ENCODE results near the gene AARS1.

Gene AARS1

DNA sequence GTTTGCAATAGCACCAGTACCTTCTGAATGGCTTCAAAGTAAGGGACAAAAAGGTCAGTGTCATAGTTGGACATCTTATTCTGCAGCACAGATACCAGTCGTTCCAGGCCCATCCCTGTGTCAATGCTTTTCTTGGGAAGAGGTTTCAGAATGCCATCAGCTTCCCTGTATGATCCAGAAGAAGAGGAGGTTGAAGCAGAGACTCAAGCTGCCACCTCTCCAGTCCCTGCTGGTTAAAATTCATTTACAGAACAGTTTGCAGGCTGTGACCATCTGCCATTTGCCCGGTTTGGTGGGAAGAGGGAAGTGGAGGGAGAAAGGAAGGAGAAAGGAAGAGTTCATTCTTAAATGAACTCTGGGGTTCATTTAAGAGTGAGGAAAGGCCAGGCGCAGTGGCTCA lies 19.1 kb downstream of the AARS1 start:
- TF ChIP-seq TCF12 (IDR thresholded peaks at IDR 0.05; ENCODE audit: low read depth) (no peak), USF1 (IDR thresholded peaks at IDR 0.05) (no peak), TAF1 (IDR thresholded peaks at IDR 0.05; ENCODE audit: low read depth) (no peak), RAD21 (IDR thresholded peaks at IDR 0.05; ENCODE audit: low read depth) (no peak), ZBTB7A (IDR thresholded peaks at IDR 0.05; ENCODE audit: low read depth) (no peak), CREB1 (IDR thresholded peaks at IDR 0.05; ENCODE audit: low read depth) (no peak), CEBPB (IDR thresholded peaks at IDR 0.05) (no peak)
- TF ChIP-seq, protein P1, sequence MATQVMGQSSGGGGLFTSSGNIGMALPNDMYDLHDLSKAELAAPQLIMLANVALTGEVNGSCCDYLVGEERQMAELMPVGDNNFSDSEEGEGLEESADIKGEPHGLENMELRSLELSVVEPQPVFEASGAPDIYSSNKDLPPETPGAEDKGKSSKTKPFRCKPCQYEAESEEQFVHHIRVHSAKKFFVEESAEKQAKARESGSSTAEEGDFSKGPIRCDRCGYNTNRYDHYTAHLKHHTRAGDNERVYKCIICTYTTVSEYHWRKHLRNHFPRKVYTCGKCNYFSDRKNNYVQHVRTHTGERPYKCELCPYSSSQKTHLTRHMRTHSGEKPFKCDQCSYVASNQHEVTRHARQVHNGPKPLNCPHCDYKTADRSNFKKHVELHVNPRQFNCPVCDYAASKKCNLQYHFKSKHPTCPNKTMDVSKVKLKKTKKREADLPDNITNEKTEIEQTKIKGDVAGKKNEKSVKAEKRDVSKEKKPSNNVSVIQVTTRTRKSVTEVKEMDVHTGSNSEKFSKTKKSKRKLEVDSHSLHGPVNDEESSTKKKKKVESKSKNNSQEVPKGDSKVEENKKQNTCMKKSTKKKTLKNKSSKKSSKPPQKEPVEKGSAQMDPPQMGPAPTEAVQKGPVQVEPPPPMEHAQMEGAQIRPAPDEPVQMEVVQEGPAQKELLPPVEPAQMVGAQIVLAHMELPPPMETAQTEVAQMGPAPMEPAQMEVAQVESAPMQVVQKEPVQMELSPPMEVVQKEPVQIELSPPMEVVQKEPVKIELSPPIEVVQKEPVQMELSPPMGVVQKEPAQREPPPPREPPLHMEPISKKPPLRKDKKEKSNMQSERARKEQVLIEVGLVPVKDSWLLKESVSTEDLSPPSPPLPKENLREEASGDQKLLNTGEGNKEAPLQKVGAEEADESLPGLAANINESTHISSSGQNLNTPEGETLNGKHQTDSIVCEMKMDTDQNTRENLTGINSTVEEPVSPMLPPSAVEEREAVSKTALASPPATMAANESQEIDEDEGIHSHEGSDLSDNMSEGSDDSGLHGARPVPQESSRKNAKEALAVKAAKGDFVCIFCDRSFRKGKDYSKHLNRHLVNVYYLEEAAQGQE (IDR thresholded peaks at IDR 0.05; ENCODE audit: low read depth), result no peak

GRCh38 chr16:70269471-70269870 lies 19.8 kb downstream of the AARS1 start:
- TF ChIP-seq EP300 (IDR thresholded peaks at IDR 0.05; ENCODE audit: borderline replicate concordance) (no peak), FOXM1 (IDR thresholded peaks at IDR 0.05; ENCODE audit: borderline replicate concordance, low read depth) (no peak), EGR1 (IDR thresholded peaks at IDR 0.05) (no peak), MAX (IDR thresholded peaks at IDR 0.05) (no peak), TAF1 (IDR thresholded peaks at IDR 0.05; ENCODE audit: low read depth) (no peak), CREB1 (IDR thresholded peaks at IDR 0.05; ENCODE audit: low read depth) (no peak), RAD21 (IDR thresholded peaks at IDR 0.05; ENCODE audit: low read depth) (no peak), USF1 (IDR thresholded peaks at IDR 0.05) (no peak), TCF12 (IDR thresholded peaks at IDR 0.05; ENCODE audit: low read depth) (no peak), CEBPB (IDR thresholded peaks at IDR 0.05) (no peak), ZBTB7A (IDR thresholded peaks at IDR 0.05; ENCODE audit: low read depth) (no peak), TEAD4 (IDR thresholded peaks at IDR 0.05) (no peak), YY1 (IDR thresholded peaks at IDR 0.05; ENCODE audit: low read depth) (no peak)
- TF ChIP-seq, protein P1 (IDR thresholded peaks at IDR 0.05; ENCODE audit: low read depth), result no peak

- 0 out of 2 replicates have a peak, but pooled peaks have one; percentile 20 for TF ChIP-seq RAD21 (IDR thresholded peaks at IDR 0.05; ENCODE audit: low read depth)
- no peak for TF ChIP-seq USF1 (IDR thresholded peaks at IDR 0.05)
Measured at GRCh38 chr16:70267516-70267915, 21.8 kb downstream of the AARS1 start.

DNA sequence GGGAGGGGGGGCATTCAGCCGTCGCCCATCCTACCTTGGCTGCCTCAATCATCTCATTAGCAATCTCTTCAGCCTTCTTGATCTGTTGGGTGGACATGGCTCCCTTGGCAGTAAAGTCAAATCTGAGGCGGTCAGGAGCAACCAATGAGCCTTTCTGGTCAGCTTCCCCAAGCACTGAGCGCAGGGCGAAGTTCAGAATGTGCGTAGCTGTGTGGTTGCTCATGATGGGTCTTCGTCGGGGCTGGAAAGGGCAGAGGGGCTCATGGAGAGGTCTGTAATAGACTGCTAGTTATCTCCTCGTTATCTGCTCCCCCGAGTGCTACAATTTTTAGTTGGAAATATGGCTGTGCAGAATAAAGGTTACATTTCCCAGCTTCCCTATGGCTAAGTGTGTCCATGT lies 30.4 kb downstream of the AARS1 start:
- TF ChIP-seq RAD21 (IDR thresholded peaks at IDR 0.05; ENCODE audit: low read depth), result no peak
- TF ChIP-seq YY1 (IDR thresholded peaks at IDR 0.05; ENCODE audit: low read depth), result no peak
- no peak for TF ChIP-seq TEAD4 (IDR thresholded peaks at IDR 0.05)
- no peak for TF ChIP-seq FOXM1 (IDR thresholded peaks at IDR 0.05; ENCODE audit: borderline replicate concordance, low read depth)
- no peak for TF ChIP-seq TCF12 (IDR thresholded peaks at IDR 0.05; ENCODE audit: low read depth)
- no peak for TF ChIP-seq TAF1 (IDR thresholded peaks at IDR 0.05; ENCODE audit: low read depth)
- TF ChIP-seq ZBTB7A (IDR thresholded peaks at IDR 0.05; ENCODE audit: low read depth), result no peak
- TF ChIP-seq USF1 (IDR thresholded peaks at IDR 0.05), result no peak
- no peak for TF ChIP-seq NFIC (IDR thresholded peaks at IDR 0.05)
- TF ChIP-seq, protein P1 (IDR thresholded peaks at IDR 0.05; ENCODE audit: low read depth), result no peak
- no peak for TF ChIP-seq MAX (IDR thresholded peaks at IDR 0.05)
- no peak for TF ChIP-seq CEBPB (IDR thresholded peaks at IDR 0.05)
- TF ChIP-seq EP300 (IDR thresholded peaks at IDR 0.05; ENCODE audit: borderline replicate concordance), result no peak
- no peak for TF ChIP-seq EGR1 (IDR thresholded peaks at IDR 0.05)
- TF ChIP-seq CREB1 (IDR thresholded peaks at IDR 0.05; ENCODE audit: low read depth), result no peak

All from Ishikawa (cell line).